HepG2 (cell line): ENCODE results near the gene KDM2B. TPM values are rescaled to one million over a fixed set of nuclear protein-coding genes. Genes with fewer than 3 reads are reported as not detected.

Experiments used
- ARID2 ChIP-seq: sonication (generic); formaldehyde crosslinking; IDR thresholded peaks from 2 replicates; pipeline ENCODE4 v1.8.1; 2022; ENCODE audit warnings: mild to moderate bottlenecking, missing genetic modification reagents, borderline replicate concordance
- CHCHD3 ChIP-seq: sonication (generic); formaldehyde crosslinking; IDR thresholded peaks from 2 replicates; pipeline ENCODE4 v1.8.0; 2022; ENCODE audit warnings: mild to moderate bottlenecking, missing genetic modification reagents, moderate library complexity
- DNMT3B ChIP-seq: conservative IDR thresholded peaks from 2 replicates; pipeline ENCODE4 v1.6.1; 2016; ENCODE audit warnings: missing biosample characterization, control low read depth
- EED ChIP-seq: sonication (generic); formaldehyde crosslinking; IDR thresholded peaks from 2 replicates; pipeline ENCODE4 v1.5.0; 2020; ENCODE audit warnings: mild to moderate bottlenecking, missing genetic modification reagents
- EHMT2 ChIP-seq: fragments of 200-600 bp; sonication (generic); IDR thresholded peaks from 2 replicates; pipeline ENCODE4 v1.7.0; 2017; ENCODE audit warnings: antibody characterized with exemption, low read depth, low read length, borderline replicate concordance
- FOXA1 ChIP-seq, 2 experiments: fragments of 450-650 bp in 1 of 2; sonication (generic) in 1 of 2; formaldehyde crosslinking in 1 of 2; IDR thresholded peaks; 2 replicates each; pipeline versions ENCODE4 v1.4.0 to v1.6.1; 2016 to 2020; ENCODE audit warnings: missing genetic modification reagents in 1 of 2
- HHEX ChIP-seq: IDR thresholded peaks from 2 replicates; pipeline ENCODE4 v1.6.1; 2016; ENCODE audit warnings: control low read depth
- HNF4A ChIP-seq: sonication (generic); formaldehyde crosslinking; IDR thresholded peaks from 2 replicates; pipeline ENCODE4 v1.4.0; 2020; ENCODE audit warnings: missing genetic modification reagents
- IRF2 ChIP-seq: IDR thresholded peaks from 2 replicates; pipeline ENCODE4 v1.6.1; 2018; ENCODE audit warnings: missing genetic modification reagents, missing compliant biosample characterization
- MAFG ChIP-seq: sonication (generic); formaldehyde crosslinking; IDR thresholded peaks from 2 replicates; pipeline ENCODE4 v1.5.1; 2020; ENCODE audit warnings: mild to moderate bottlenecking, missing genetic modification reagents
- MTA1 ChIP-seq: sonication (generic); formaldehyde crosslinking; IDR thresholded peaks from 2 replicates; pipeline ENCODE4 v1.4.0; 2020; ENCODE audit warnings: missing genetic modification reagents, mild to moderate bottlenecking, borderline replicate concordance
- MXI1 ChIP-seq: IDR thresholded peaks from 3 replicates; pipeline ENCODE4 v1.6.1; 2012; ENCODE audit warnings: low read depth, low read length, inconsistent platforms, borderline replicate concordance
- SMARCE1 ChIP-seq: fragments of 450-650 bp; IDR thresholded peaks from 2 replicates; pipeline ENCODE4 v1.6.1; 2017; ENCODE audit warnings: borderline replicate concordance
- SP5 ChIP-seq: IDR thresholded peaks from 2 replicates; pipeline ENCODE4 v1.6.1; 2016; ENCODE audit warnings: low read depth, borderline replicate concordance
- ZNF138 ChIP-seq: sonication (generic); formaldehyde crosslinking; IDR thresholded peaks from 2 replicates; pipeline ENCODE4 v1.5.0; 2020; ENCODE audit warnings: mild to moderate bottlenecking, low read depth, missing genetic modification reagents
- ZNF17 ChIP-seq: sonication (generic); formaldehyde crosslinking; IDR thresholded peaks from 2 replicates; pipeline ENCODE4 v1.5.0; 2020; ENCODE audit warnings: mild to moderate bottlenecking, missing genetic modification reagents
- ZNF317 ChIP-seq: sonication (generic); formaldehyde crosslinking; IDR thresholded peaks from 2 replicates; pipeline ENCODE4 v1.5.0; 2020; ENCODE audit warnings: mild to moderate bottlenecking, missing genetic modification reagents
- ZNF432 ChIP-seq: sonication (generic); formaldehyde crosslinking; IDR thresholded peaks from 2 replicates; pipeline ENCODE4 v1.5.0; 2020; ENCODE audit warnings: missing genetic modification reagents, mild to moderate bottlenecking, borderline replicate concordance
- ZNF7 ChIP-seq: IDR thresholded peaks from 2 replicates; pipeline ENCODE4 v1.6.1; 2016; ENCODE audit warnings: missing biosample characterization, missing genetic modification reagents
- ZSCAN25 ChIP-seq: sonication (generic); formaldehyde crosslinking; IDR thresholded peaks from 2 replicates; pipeline ENCODE4 v1.8.0; 2022; ENCODE audit warnings: mild to moderate bottlenecking, missing genetic modification reagents
- polyA plus RNA-seq, 8 experiments: library from polyadenylated mRNA; depleted of rRNA in 3 of 8; stranded (reverse) in 7 of 8; unstranded in 1 of 8; fragments of >200 nt; fragmentation: Illumina TruSeq in 4 of 8; extraction: Trizol in 4 of 8; gene quantifications; 2 replicates each; pipeline versions ENCODE4 v1.2.1 to v1.2.3, GENCODE V29; 2011 to 2016; ENCODE audit warnings: low read depth in 4 of 8, missing spikeins in 1 of 8, mixed read lengths in 1 of 8; ENCODE audit not compliant: insufficient read depth in 1 of 8
- total RNA-seq, 5 experiments: library from RNA; depleted of rRNA; stranded (reverse); fragments of >200 nt; fragmentation: Illumina TruSeq; extraction: Trizol; gene quantifications; 2 replicates each; pipeline ENCODE4 v1.2.3, GENCODE V29; 2016; ENCODE audit warnings: low read depth in 1 of 5
- TF ChIP-seq, protein P1 (sequence below), 2 experiments: sonication (generic) in 1 of 2; formaldehyde crosslinking in 1 of 2; IDR thresholded peaks; 2 replicates each; pipeline versions ENCODE4 v1.4.0 to v1.6.1; 2016 to 2020; ENCODE audit warnings: borderline replicate concordance in 1 of 2, low read depth in 1 of 2, mild to moderate bottlenecking in 1 of 2, missing genetic modification reagents in 1 of 2
- TF ChIP-seq, protein P2 (sequence below): sonication (generic); formaldehyde crosslinking; IDR thresholded peaks from 2 replicates; pipeline ENCODE4 v1.9.0; 2021; ENCODE audit warnings: missing genetic modification reagents, borderline replicate concordance
- TF ChIP-seq, protein P3 (sequence below): sonication (generic); formaldehyde crosslinking; IDR thresholded peaks from 2 replicates; pipeline ENCODE4 v1.5.1; 2020; ENCODE audit warnings: mild to moderate bottlenecking, missing genetic modification reagents, borderline replicate concordance

KDM2B gene
- total and polyA plus RNA-seq, 2 of the 13 experiments (the other 11 are each of a cell fraction or from before 2014, with no cell fraction given), result 17.5 to 26.1 TPM

DNA sequence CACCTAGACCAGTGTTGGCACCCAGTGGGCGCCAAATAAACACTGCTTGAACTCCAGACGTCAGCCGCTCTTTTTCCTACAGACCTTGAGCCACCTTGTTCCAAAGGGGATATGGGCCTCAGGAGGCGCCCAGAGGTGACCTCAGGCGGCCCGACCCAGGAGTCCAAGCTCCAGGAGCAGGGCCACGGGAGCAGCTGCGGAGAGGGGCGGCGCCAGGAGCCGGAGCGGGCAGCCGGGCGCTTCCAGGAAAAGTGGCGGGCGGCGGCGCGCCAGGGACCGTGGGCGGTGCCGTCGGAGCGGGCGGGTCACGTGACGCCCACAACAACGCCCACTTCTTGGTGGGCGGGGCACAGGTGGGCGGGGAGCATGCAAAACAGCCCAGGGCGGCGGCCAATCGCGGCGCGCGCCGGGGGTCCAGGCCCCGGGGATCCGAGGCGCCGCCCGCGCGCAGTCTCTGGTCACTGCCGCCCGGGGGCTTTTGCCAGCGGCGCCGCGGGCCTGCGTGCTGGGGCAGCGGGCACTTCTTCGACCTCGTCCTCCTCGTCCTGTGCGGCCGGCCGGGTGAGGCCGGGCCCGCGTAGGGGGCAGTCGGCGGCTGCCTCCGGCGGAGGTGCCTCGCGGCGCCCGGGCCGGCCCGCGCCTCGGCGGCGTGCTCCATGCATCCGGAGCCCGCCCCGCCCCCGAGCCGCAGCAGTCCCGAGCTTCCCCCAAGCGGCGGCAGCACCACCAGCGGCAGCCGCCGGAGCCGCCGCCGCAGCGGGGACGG is 45.4 kb upstream of the KDM2B start, which contains the start of gene ORAI1 (continued):
- TF ChIP-seq, protein P1, sequence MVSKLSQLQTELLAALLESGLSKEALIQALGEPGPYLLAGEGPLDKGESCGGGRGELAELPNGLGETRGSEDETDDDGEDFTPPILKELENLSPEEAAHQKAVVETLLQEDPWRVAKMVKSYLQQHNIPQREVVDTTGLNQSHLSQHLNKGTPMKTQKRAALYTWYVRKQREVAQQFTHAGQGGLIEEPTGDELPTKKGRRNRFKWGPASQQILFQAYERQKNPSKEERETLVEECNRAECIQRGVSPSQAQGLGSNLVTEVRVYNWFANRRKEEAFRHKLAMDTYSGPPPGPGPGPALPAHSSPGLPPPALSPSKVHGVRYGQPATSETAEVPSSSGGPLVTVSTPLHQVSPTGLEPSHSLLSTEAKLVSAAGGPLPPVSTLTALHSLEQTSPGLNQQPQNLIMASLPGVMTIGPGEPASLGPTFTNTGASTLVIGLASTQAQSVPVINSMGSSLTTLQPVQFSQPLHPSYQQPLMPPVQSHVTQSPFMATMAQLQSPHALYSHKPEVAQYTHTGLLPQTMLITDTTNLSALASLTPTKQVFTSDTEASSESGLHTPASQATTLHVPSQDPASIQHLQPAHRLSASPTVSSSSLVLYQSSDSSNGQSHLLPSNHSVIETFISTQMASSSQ (IDR thresholded peaks at IDR 0.05; ENCODE audit: low read depth), result no peak
- TF ChIP-seq, protein P1 (CRISPR knock-in tag; IDR thresholded peaks at IDR 0.05; ENCODE audit: borderline replicate concordance), result no peak; the same call in 1 of the 2 replicates
- TF ChIP-seq SP5 (CRISPR knock-in tag) (peak; percentile 80), MTA1 (CRISPR knock-in tag) (peak; percentile 67; the same call in 1 of the 2 replicates), DNMT3B (CRISPR knock-in tag) (no peak), ZNF317 (no peak), ZNF138 (CRISPR knock-in tag) (0 out of 2 replicates have a peak, but pooled peaks have one; percentile 13), HHEX (no peak), FOXA1 (IDR thresholded peaks at IDR 0.05) (no peak), FOXA1 (CRISPR knock-in tag; IDR thresholded peaks at IDR 0.05) (peak; percentile 10; the same call in 1 of the 2 replicates), ZNF432 (CRISPR knock-in tag) (no peak), CHCHD3 (CRISPR knock-in tag) (no peak), ARID2 (CRISPR knock-in tag) (no peak), SMARCE1 (no peak), EHMT2 (no peak), ZNF17 (no peak), IRF2 (CRISPR knock-in tag) (no peak), EED (CRISPR knock-in tag) (no peak), HNF4A (CRISPR knock-in tag) (peak; percentile 74), MAFG (CRISPR knock-in tag) (no peak), ZNF7 (CRISPR knock-in tag) (no peak), ZSCAN25 (no peak), MXI1 (peak; percentile 66; the same call in 1 of the 3 replicates)
- TF ChIP-seq, protein P2, sequence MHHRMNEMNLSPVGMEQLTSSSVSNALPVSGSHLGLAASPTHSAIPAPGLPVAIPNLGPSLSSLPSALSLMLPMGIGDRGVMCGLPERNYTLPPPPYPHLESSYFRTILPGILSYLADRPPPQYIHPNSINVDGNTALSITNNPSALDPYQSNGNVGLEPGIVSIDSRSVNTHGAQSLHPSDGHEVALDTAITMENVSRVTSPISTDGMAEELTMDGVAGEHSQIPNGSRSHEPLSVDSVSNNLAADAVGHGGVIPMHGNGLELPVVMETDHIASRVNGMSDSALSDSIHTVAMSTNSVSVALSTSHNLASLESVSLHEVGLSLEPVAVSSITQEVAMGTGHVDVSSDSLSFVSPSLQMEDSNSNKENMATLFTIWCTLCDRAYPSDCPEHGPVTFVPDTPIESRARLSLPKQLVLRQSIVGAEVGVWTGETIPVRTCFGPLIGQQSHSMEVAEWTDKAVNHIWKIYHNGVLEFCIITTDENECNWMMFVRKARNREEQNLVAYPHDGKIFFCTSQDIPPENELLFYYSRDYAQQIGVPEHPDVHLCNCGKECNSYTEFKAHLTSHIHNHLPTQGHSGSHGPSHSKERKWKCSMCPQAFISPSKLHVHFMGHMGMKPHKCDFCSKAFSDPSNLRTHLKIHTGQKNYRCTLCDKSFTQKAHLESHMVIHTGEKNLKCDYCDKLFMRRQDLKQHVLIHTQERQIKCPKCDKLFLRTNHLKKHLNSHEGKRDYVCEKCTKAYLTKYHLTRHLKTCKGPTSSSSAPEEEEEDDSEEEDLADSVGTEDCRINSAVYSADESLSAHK (CRISPR knock-in tag), result no peak
- TF ChIP-seq, protein P3, sequence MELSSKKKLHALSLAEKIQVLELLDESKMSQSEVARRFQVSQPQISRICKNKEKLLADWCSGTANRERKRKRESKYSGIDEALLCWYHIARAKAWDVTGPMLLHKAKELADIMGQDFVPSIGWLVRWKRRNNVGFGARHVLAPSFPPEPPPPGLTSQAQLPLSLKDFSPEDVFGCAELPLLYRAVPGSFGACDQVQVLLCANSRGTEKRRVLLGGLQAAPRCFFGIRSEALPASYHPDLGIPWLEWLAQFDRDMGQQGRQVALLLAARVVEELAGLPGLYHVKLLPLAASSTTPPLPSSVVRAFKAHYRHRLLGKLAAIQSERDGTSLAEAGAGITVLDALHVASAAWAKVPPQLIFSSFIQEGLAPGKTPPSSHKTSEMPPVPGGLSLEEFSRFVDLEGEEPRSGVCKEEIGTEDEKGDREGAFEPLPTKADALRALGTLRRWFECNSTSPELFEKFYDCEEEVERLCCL (CRISPR knock-in tag), result no peak
